DND-41 (cell line): Measurements from ENCODE around the gene C22orf31.

Source experiments
- EZH2 ChIP-seq: IDR thresholded peaks from 3 replicates; pipeline ENCODE4 v1.6.1; 2012; ENCODE audit warnings: borderline replicate concordance, low read depth, mild to moderate bottlenecking, moderate library complexity, low read length, inconsistent platforms; ENCODE audit not compliant: severe bottlenecking
- TF ChIP-seq, protein P1 (sequence below): IDR thresholded peaks from 2 replicates; pipeline ENCODE4 v1.5.1; 2012; ENCODE audit warnings: borderline replicate concordance, low read length, moderate library complexity, mild to moderate bottlenecking; ENCODE audit not compliant: poor library complexity, severe bottlenecking; ENCODE audit errors: extremely low read depth

- TF ChIP-seq, protein P1, sequence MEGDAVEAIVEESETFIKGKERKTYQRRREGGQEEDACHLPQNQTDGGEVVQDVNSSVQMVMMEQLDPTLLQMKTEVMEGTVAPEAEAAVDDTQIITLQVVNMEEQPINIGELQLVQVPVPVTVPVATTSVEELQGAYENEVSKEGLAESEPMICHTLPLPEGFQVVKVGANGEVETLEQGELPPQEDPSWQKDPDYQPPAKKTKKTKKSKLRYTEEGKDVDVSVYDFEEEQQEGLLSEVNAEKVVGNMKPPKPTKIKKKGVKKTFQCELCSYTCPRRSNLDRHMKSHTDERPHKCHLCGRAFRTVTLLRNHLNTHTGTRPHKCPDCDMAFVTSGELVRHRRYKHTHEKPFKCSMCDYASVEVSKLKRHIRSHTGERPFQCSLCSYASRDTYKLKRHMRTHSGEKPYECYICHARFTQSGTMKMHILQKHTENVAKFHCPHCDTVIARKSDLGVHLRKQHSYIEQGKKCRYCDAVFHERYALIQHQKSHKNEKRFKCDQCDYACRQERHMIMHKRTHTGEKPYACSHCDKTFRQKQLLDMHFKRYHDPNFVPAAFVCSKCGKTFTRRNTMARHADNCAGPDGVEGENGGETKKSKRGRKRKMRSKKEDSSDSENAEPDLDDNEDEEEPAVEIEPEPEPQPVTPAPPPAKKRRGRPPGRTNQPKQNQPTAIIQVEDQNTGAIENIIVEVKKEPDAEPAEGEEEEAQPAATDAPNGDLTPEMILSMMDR: no peak
- TF ChIP-seq EZH2: no peak
These were observed 22.5 kb downstream of the C22orf31 start for GRCh38 chr22:29039148-29039547.
